ENCODE data around the gene KCNC2.
A peak's percentile ranks its signal among the peaks of the same experiment; 100 is the strongest.

KCNC2 gene

GRCh38 chr12:75086091-75087038, 123.3 kb downstream of the KCNC2 start:
- Histone ChIP-seq H3K27me3 (replicated peaks) (no peaks in the 10 kb centered on the region), H3K36me3 (replicated peaks) (no peaks in the 10 kb centered on the region), H3K27ac (no peak overlapping the region), H3K4me3 (ENCODE audit: low read depth, low read length) (no peak overlapping the region)
- peak; percentile 3 for DNase-seq
- in situ Hi-C loops (cut with HindIII; ENCODE audit: low pct_ligation_motif_present, low sequenced_read_pairs): no loop called here
- TF ChIP-seq CTCF (IDR thresholded peaks at IDR 0.05; ENCODE audit: low read depth, low read length, missing control alignments): no peak

- Histone ChIP-seq H3K36me3 (replicated peaks) (no peaks in the 10 kb centered on the region), H3K4me3 (ENCODE audit: low read depth, low read length) (no peak overlapping the region), H3K27ac (no peak overlapping the region), H3K27me3 (replicated peaks) (no peaks in the 10 kb centered on the region)
- in situ Hi-C loops (cut with HindIII; ENCODE audit: low pct_ligation_motif_present, low sequenced_read_pairs): no loop called here
- DNase-seq: no peak
- no peak for TF ChIP-seq CTCF (IDR thresholded peaks at IDR 0.05; ENCODE audit: low read depth, low read length, missing control alignments)
Measured at GRCh38 chr12:75081305-75081704, 128.3 kb downstream of the KCNC2 start.

GRCh38 chr12:75080582-75080981, 129.1 kb downstream of the KCNC2 start:
- no peaks in the 10 kb centered on the region for H3K36me3 ChIP-seq (replicated peaks)
- in situ Hi-C loops (cut with HindIII; ENCODE audit: low pct_ligation_motif_present, low sequenced_read_pairs): no loop called here
- no peak overlapping the region for H3K4me3 ChIP-seq (ENCODE audit: low read depth, low read length)
- TF ChIP-seq CTCF (IDR thresholded peaks at IDR 0.05; ENCODE audit: low read depth, low read length, missing control alignments): no peak
- H3K27ac ChIP-seq: no peak overlapping the region
- DNase-seq: no peak
- no peaks in the 10 kb centered on the region for H3K27me3 ChIP-seq (replicated peaks)

- no peak for DNase-seq
- Histone ChIP-seq H3K36me3 (replicated peaks) (no peaks in the 10 kb centered on the region), H3K27me3 (replicated peaks) (no peaks in the 10 kb centered on the region), H3K27ac (no peak overlapping the region), H3K4me3 (ENCODE audit: low read depth, low read length) (no peak overlapping the region)
- in situ Hi-C loops (cut with HindIII; ENCODE audit: low pct_ligation_motif_present, low sequenced_read_pairs): no loop called here
- TF ChIP-seq CTCF (IDR thresholded peaks at IDR 0.05; ENCODE audit: low read depth, low read length, missing control alignments): no peak
Measured at GRCh38 chr12:75065482-75065881, 144.2 kb downstream of the KCNC2 start.

GRCh38 chr12:75062691-75063090, 146.9 kb downstream of the KCNC2 start:
- no peak for DNase-seq
- in situ Hi-C loops (cut with HindIII; ENCODE audit: low pct_ligation_motif_present, low sequenced_read_pairs): no loop called here
- Histone ChIP-seq H3K27me3 (replicated peaks) (no peaks in the 10 kb centered on the region), H3K27ac (no peak overlapping the region), H3K36me3 (replicated peaks) (no peaks in the 10 kb centered on the region), H3K4me3 (ENCODE audit: low read depth, low read length) (no peak overlapping the region)
- no peak for TF ChIP-seq CTCF (IDR thresholded peaks at IDR 0.05; ENCODE audit: low read depth, low read length, missing control alignments)

All from brain microvascular endothelial cell (primary cell).